Urinary bladder (tissue), 4 donors: ENCODE data around the gene CAMKMT. TPM values are rescaled to one million over a fixed set of nuclear protein-coding genes. Genes with fewer than 3 reads are reported as not detected.

Experiments
- DNase-seq: peaks from one replicate; pipeline ENCODE4 v3.0.0-alpha.2; 2015; ENCODE audit errors: extremely low spot score
- H3K27ac ChIP-seq: one replicate; pipeline ENCODE4 v1.5.1; 2013; ENCODE audit warnings: low read depth, mild to moderate bottlenecking, moderate library complexity
- H3K36me3 ChIP-seq: one replicate; pipeline ENCODE4 v1.6.1; 2013; ENCODE audit warnings: mild to moderate bottlenecking, moderate library complexity; ENCODE audit not compliant: insufficient read depth
- H3K4me1 ChIP-seq: one replicate; pipeline ENCODE4 v1.6.1; 2013; ENCODE audit warnings: mild to moderate bottlenecking, moderate library complexity; ENCODE audit not compliant: insufficient read depth
- H3K4me3 ChIP-seq: one replicate; pipeline ENCODE4 v1.5.1; 2013; ENCODE audit warnings: low read depth, low read length
- WGBS: extraction: QIAGEN DNeasy Blood & Tissue Kit; methylation state at CpG from one replicate; pipeline ENCODE4 v1.1.7; 2013; 5-methylcytosine and 5-hydroxymethylcytosine counted together
- polyA plus RNA-seq: library from polyadenylated mRNA; stranded (reverse); fragments of 200-250 nt; gene quantifications from one replicate; pipeline ENCODE4 v1.2.3, GENCODE V29; 2013
- total RNA-seq: library from RNA; depleted of rRNA; stranded (reverse); fragments of >200 nt; gene quantifications from one replicate; pipeline ENCODE4 v1.2.3, GENCODE V29; 2014
- donor health status: healthy with polysubstance abuse.
- donor health status: healthy.

Gene CAMKMT
- total and polyA plus RNA-seq, 2 donors = 5.4 to 20.2 TPM

DNA sequence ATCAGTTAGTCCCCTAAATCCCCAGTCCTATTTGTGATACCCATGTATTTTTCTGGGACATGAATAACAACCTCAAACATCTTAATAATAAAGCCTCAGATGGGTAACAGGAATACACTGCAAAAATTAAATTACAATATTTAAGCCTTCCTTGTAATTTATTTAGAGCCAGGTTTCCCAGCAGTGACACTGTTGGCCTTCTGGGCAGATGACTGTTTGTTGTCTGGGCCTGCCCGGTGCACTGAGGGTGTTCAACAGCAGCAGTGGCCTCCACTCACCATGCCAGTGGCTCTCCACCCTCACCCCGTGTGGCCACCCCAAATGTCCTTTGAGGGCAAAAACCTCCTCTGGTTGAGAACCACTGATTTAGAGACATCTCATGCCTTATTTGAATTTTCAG, 309.5 kb downstream of the CAMKMT start:
- Histone ChIP-seq H3K4me3 (no peak overlapping the region), H3K36me3 (no peaks in the 10 kb centered on the region), H3K27ac (no peak overlapping the region), H3K4me1 (no peaks in the 10 kb centered on the region)
- 88% methylated on average over 2 of the region's 2 CpGs for WGBS
- no peak for DNase-seq

- Histone ChIP-seq H3K36me3 (no peaks in the 10 kb centered on the region), H3K4me3 (no peak overlapping the region), H3K4me1 (no peaks in the 10 kb centered on the region), H3K27ac (no peak overlapping the region)
- WGBS = 91% methylated on average over 5 of the region's 5 CpGs
- DNase-seq = no peak
These were observed 310.2 kb downstream of the CAMKMT start for GRCh38 chr2:44671916-44672315.

DNA sequence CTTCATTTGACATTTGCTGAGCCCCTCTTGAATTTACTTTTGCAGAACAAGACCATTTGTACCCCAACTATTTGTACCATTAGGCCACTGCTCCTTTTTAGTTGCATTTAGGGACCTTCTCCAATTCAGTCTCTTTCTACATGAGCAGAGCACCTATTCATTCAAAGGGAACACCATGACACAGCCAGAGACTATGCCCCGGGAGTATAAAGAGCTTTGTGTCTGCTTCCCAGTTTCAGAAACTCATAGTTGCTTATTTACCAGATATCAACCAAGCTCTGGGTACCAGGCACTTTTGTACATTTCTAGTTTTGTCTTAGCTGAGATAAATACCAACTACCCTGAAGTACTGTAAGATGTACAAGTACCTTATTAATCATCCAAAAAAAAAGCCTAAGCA, 310.7 kb downstream of the CAMKMT start:
- Histone ChIP-seq H3K4me3 (no peak overlapping the region), H3K4me1 (no peaks in the 10 kb centered on the region), H3K27ac (no peak overlapping the region), H3K36me3 (no peaks in the 10 kb centered on the region)
- WGBS = 87% methylated on average over 1 of the region's 1 CpG
- DNase-seq = no peak

- H3K4me1 ChIP-seq = no peaks in the 10 kb centered on the region
- no peak overlapping the region for H3K4me3 ChIP-seq
- DNase-seq = no peak
- H3K27ac ChIP-seq = no peak overlapping the region
- no peaks in the 10 kb centered on the region for H3K36me3 ChIP-seq
- WGBS = 53% methylated on average over 4 of the region's 4 CpGs
These were observed 312.9 kb downstream of the CAMKMT start for GRCh38 chr2:44674473-44675284.

DNA sequence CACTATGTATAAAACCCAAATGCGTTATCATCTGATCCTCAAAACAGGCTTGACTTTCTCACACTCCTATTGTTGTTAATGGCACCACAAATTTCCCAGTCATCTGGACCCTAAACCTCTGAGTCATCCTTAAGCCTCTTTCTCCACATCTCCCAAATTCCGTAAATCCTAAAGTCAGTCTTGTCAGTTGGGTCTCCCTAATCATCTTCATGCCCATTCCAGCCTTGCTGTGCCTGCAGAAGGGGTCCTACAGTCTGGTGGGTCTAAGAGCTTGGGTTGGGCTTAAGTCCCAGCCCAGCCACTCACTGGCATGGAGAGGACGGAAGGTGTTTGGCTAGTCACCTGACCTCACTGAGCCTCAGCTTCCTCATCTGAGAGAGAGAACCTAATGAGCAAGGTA, 314.6 kb downstream of the CAMKMT start:
- 94% methylated on average over 3 of the region's 3 CpGs for WGBS
- no peaks in the 10 kb centered on the region for H3K4me1 ChIP-seq
- no peak for DNase-seq
- no peak overlapping the region for H3K4me3 ChIP-seq
- no peaks in the 10 kb centered on the region for H3K36me3 ChIP-seq
- H3K27ac ChIP-seq = no peak overlapping the region

DNA sequence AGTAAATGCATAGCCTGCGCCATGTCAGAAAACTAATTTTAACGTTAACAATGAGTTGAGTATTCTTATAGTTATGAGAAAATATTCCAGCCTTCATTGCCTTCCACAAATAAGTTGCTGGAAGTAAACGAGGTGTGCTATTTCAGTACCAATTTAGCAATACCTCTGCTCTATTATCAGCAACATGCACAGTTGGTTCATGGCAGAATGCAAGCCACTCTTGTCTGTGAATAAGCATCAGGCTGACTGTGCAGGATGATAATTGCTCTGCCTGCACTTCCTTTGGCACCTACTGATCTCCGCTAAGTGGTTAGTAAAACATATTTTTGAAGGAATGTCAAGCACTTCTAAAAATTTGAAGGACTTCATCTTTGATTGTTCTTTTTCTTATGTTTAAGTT, 317.8 kb downstream of the CAMKMT start:
- Histone ChIP-seq H3K36me3 (no peaks in the 10 kb centered on the region), H3K4me3 (no peak overlapping the region), H3K4me1 (no peaks in the 10 kb centered on the region), H3K27ac (no peak overlapping the region)
- DNase-seq = no peak
- WGBS = 95% methylated on average over 4 of the region's 4 CpGs

- 79% methylated on average over 4 of the region's 4 CpGs for WGBS
- H3K4me3 ChIP-seq = no peak overlapping the region
- no peak for DNase-seq
These were observed 318.2 kb downstream of the CAMKMT start for GRCh38 chr2:44679990-44680389.

GRCh38 chr2:44680424-44680971, 318.8 kb downstream of the CAMKMT start:
- no peak overlapping the region for H3K4me3 ChIP-seq

More at GRCh38 chr2:44679990-44680389, 318.2 kb downstream of the CAMKMT start:
- H3K27ac ChIP-seq = no peak overlapping the region
- H3K36me3 ChIP-seq = no peaks in the 10 kb centered on the region
- H3K4me1 ChIP-seq = no peaks in the 10 kb centered on the region

GRCh38 chr2:44680983-44681531, 319.3 kb downstream of the CAMKMT start:
- H3K36me3 ChIP-seq = no peaks in the 10 kb centered on the region
- no peak for DNase-seq
- WGBS = 26% methylated on average over 5 of the region's 5 CpGs

More at GRCh38 chr2:44680424-44680971, 318.8 kb downstream of the CAMKMT start:
- H3K36me3 ChIP-seq = no peaks in the 10 kb centered on the region
- DNase-seq = no peak
- H3K27ac ChIP-seq = no peak overlapping the region
- 80% methylated on average over 8 of the region's 8 CpGs for WGBS
- H3K4me1 ChIP-seq = no peaks in the 10 kb centered on the region

GRCh38 chr2:44682459-44682858, 320.7 kb downstream of the CAMKMT start:
- H3K27ac ChIP-seq = no peak overlapping the region
- no peaks in the 10 kb centered on the region for H3K4me1 ChIP-seq
- 93% methylated on average over 6 of the region's 6 CpGs for WGBS
- H3K36me3 ChIP-seq = no peaks in the 10 kb centered on the region
- DNase-seq = no peak
- H3K4me3 ChIP-seq = no peak overlapping the region

More at GRCh38 chr2:44680983-44681531, 319.3 kb downstream of the CAMKMT start:
- Histone ChIP-seq H3K4me3 (no peak overlapping the region), H3K27ac (no peak overlapping the region), H3K4me1 (no peaks in the 10 kb centered on the region)

DNA sequence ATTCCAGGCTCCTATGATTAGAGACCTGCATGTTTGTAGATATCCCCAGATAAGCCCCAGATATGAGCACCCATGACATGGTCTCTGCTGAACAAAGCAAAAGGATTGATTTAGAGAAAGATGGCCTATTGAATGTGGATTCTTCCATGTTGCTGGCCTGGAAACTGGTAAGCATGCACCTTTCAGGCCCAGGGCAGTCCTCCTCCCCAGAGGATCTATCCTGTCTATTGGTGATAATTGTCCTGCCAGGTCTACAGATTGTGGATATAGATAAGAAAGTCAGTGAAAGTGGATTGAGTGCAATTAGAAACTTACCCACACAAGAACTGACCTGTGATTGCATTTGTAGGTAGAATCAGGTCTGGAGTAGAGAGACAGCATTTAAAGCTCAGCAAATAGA, 322.8 kb downstream of the CAMKMT start:
- H3K36me3 ChIP-seq = no peaks in the 10 kb centered on the region
- H3K4me1 ChIP-seq = no peaks in the 10 kb centered on the region
- DNase-seq = no peak
- H3K27ac ChIP-seq = no peak overlapping the region
- no peak overlapping the region for H3K4me3 ChIP-seq

GRCh38 chr2:44686561-44686960, 324.8 kb downstream of the CAMKMT start:
- no peaks in the 10 kb centered on the region for H3K36me3 ChIP-seq
- WGBS = 79% methylated on average over 2 of the region's 2 CpGs
- H3K27ac ChIP-seq = no peak overlapping the region
- H3K4me1 ChIP-seq = no peaks in the 10 kb centered on the region
- no peak overlapping the region for H3K4me3 ChIP-seq
- no peak for DNase-seq

- 78% methylated on average over 5 of the region's 5 CpGs for WGBS
- Histone ChIP-seq H3K4me1 (no peaks in the 10 kb centered on the region), H3K4me3 (no peak overlapping the region), H3K27ac (no peak overlapping the region), H3K36me3 (no peaks in the 10 kb centered on the region)
- DNase-seq = no peak
These were observed 326.1 kb downstream of the CAMKMT start for GRCh38 chr2:44687686-44688455.
